HG02588 (cell line): ENCODE measurements around the gene HSD17B13.
"Not testable (repeated sequence)": the region's sequence is repeated elsewhere in the genome, so short reads cannot be mapped to it uniquely, and the experiment has no call there.

ENCODE experiments used
- ATAC-seq: cut with Tn5 transposase; IDR thresholded peaks from one replicate; pipeline ENCODE4 v1.9.1; 2021; ENCODE audit warnings: mild to moderate bottlenecking, moderate library complexity; ENCODE audit not compliant: unreplicated experiment

HSD17B13 gene

DNA sequence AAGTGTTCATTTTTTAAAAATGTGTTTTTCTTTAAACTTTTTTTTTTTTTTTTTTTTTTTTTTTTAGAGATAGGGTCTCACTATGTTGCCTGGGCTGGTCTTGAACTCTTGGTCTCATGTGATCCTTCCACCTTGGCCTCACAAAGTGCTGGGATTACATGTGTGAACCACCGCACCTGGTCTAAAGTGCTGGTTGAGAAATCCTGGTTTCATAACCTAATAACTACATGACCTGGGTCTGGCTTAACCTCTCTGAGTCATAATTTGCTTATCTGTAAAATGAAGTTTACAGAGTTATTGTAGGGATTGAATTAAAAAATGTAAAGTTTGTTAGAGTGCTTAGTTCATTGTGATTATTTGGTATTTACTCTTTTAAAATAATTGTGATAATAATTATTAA, 5.2 kb downstream of the HSD17B13 start:
- no peak for ATAC-seq

DNA sequence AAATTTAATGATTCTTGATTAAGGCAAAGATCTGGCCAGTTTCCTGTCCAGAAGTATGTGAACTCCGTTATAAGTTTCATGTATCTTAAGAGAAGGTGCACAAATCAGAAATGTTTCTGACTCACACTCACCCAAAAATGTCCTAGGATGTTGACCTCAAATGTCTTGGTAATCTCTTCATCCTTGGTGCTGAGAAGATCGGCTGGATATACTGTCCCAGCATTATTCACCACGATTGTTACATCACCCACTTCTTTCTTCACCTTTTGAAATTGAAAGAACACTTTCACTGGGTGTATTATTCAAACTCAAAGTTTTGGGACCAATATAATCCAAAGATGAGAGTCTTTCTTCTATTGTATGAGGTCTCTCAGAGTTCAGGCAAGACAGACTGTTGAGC, 5.7 kb downstream of the HSD17B13 start:
- ATAC-seq = no peak

DNA sequence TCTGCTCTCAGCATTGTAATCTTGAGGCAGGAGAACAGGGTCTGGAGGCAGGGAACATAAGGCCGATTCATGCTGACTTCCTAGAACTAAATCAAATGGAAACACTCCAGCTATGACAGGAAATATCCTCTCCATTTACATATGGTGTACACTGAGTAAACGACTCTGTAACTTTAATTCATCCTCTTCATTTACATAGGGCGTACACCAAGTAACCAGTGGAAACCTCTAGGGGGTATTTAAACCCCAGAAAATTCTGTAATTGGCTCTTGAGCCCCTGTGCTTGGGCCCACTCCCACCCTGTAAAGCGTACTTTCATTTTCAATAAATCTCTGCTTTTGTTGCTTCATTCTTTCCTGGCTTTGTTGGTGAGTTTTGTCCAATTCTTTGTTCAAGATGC, 7.7 kb downstream of the HSD17B13 start:
- ATAC-seq = not testable (repeated sequence)

DNA sequence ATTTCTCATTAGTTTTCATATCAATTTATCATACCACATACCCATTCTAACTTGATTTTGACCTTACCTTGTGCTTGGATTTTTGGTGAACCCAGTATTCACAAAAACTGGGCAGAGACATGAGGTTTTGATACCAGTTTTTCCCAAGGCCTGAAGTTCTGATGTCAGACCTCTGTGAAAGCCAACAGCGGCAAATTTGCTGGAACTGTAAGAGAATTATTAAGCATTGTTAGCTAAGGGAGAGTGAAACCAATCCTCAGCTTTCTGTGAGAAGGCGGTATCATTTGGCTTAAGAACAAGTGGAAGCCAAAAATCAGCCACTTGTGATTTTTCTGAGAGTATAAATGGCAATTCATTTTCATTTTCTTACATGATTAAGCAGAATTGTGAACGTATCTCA, 8.9 kb downstream of the HSD17B13 start:
- ATAC-seq = no peak

GRCh38 chr4:87311684-87312083, 11.0 kb downstream of the HSD17B13 start:
- no peak for ATAC-seq

DNA sequence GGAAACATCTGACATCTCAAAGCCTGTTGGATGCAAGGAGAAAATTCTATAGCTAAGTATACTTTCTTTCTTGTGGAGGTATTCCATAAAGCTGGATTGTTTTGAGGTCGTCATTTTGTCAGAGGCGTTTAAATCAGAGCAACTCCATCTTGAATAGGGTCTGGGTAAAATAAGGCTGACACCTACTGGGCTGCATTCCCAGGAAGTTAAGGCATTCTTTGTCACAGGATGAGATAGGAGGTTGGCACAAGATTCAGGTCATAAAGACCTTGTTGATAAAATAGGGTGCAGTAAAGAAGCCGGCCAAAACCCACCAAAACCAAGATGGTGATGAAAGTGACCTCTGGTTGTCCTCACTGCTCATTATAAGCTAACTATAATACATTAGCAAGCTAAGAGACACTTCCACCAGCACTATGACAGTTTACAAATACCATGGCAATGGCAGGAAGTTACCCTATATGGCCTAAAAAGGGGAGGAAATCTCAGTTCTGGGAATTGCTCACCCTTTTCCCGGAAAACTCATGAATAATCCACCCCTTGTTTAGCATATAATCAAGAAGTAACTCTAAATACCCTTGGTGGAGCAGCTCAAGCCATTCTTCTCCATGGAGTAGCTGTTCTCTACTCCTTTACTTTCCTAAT, 11.9 kb downstream of the HSD17B13 start:
- ATAC-seq = no peak

DNA sequence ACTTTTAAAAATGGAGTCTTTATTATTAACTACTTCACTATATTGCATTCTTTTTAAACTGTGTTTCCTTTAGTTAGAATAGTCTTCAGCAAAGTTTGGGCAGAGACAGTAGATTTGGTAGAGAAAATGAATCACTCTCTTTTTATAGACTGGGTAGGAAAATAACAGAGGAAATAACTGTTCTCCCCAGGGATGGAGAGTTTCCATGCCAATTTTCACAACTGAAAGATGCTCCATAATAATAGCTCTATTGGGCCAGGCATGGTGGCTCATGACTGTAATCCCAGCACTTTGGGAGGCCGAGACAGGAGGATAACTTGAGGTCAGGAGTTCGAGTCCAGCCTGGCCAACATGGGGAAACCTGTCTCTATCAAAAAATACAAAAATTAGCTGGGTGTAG, 13.1 kb downstream of the HSD17B13 start:
- ATAC-seq = no peak

- ATAC-seq = no peak
Measured at GRCh38 chr4:87306056-87306455, 16.6 kb downstream of the HSD17B13 start.

GRCh38 chr4:87305562-87305961, 17.1 kb downstream of the HSD17B13 start:
- ATAC-seq = no peak

- no peak for ATAC-seq
Measured at GRCh38 chr4:87304745-87305432, 17.8 kb downstream of the HSD17B13 start.

GRCh38 chr4:87299898-87300297, 22.8 kb downstream of the HSD17B13 start:
- ATAC-seq = no peak

GRCh38 chr4:87298362-87298761, 24.3 kb downstream of the HSD17B13 start:
- ATAC-seq = no peak

DNA sequence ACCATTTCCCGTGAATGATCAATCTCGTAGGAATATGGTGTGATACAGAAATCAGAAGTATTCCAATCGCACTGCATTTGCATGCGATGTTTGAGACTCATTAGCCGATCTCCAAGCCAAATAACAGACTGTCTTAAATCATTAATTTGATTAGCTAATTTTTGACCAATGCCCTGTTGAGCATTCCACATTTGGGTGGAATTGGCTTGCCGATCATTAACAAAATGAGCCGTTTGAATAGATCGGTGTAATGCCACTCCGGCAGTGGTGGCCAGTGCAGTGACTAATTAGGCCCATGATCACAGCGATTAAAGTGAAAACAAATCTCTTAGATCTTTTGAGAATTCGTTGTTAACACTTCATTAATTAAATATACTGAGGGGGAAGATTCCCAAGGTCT, 27.8 kb downstream of the HSD17B13 start:
- ATAC-seq = not testable (repeated sequence)

GRCh38 chr4:87293889-87294288, 28.8 kb downstream of the HSD17B13 start:
- ATAC-seq = not testable (repeated sequence)

- ATAC-seq = no peak
Measured at GRCh38 chr4:87286970-87287369, 35.7 kb downstream of the HSD17B13 start.

DNA sequence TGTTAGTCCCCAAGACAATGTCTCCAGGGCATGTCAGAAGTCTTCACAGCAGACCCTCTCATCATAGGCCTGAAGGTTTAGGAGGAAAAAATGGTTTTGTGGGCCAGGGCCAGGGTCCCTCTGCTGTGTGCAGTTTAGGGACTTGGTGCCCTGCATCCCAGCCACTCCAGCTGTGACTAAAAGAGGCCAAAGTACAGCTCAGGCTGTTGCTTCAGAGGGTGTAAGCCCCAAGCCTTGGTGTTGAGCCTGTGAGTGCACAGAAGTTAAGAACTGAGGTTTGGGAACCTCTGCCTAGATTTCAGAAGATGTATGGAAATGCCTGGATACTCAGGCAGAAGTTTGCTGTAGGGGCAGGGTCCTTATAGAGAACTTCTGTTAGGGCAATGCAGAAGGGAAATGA, 38.4 kb downstream of the HSD17B13 start:
- not testable (repeated sequence) for ATAC-seq

- ATAC-seq = no peak
Measured at GRCh38 chr4:87283151-87283550, 39.5 kb downstream of the HSD17B13 start.

DNA sequence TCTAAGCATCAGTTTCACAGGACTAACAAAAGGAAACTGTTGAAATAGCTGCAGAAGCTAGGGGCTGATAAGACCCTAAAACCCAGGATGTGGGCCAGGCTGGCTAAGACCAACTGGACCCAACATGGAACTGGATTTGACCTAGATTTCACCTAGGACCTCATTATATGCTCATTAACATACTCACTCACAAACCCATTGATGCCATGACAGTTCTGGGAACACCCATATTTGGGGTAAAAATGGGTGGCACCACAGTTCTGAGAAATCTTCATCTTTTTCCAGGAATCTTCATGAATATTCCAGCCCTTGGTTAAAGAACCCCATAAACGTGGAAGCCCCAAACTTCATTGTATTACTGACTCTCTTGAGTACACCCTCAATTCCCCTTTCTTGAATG, 41.1 kb downstream of the HSD17B13 start:
- ATAC-seq = no peak

DNA sequence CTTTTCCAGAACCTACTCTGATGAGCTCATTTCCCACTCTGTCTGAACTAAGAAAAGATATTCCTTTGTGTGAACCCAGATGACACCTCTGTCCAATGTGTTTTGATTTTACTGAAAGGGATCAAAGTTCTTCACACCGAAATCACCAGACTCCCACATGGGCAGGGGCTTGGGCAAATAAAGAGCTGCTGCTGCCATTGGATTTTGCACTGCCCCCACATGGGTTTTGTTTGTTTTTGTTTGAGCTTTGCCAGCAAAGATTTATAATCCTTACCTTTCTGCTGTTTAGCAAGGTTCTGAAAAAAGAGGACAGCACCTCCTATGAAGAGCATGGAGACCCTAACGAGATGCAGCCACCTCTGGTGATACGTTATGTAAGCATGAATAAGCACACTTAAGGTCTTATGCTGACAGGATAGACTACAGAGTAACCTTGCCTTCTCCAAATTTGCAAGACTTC, 44.3 kb downstream of the HSD17B13 start:
- ATAC-seq = no peak

- no peak for ATAC-seq
Measured at GRCh38 chr4:87275311-87275710, 47.4 kb downstream of the HSD17B13 start.

DNA sequence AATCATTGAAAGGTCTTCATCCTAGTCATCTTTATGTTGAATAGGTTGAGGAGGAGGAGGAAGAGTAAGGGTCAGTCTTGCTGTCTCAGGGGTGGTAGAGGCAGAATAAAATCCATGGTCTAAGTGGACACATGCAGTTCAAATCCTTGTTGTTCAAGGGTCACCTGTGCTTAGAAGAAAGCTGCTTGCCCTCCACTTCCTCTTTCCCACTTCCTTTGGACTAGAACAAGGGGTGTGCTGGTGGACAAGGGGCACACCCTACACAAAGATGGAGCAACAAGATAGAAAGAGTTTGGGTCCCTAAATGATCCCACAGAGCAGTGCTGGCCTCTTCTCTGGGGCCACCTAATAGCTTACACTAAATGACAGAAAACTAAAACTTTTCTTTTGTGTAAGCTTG, 47.9 kb downstream of the HSD17B13 start:
- no peak for ATAC-seq

DNA sequence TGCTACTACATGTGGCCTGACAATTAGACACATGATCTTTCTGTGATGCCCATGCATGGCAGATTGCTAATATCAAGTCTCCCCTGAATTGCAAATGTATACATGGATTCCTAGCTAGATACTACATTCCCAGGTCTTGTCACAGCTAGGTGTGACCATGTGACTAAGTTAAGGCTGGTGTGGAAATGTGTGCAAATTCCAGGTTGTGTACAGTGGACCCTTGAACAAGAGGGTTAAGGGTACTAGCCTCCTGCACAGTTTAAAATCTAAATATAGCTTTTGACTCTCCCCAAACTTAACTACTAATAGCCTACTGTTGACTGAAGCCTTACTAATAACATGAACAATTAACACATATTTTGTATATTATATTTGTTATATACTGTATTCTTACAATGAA, 48.4 kb downstream of the HSD17B13 start:
- ATAC-seq = no peak

GRCh38 chr4:87270825-87271224, 51.9 kb downstream of the HSD17B13 start:
- ATAC-seq = no peak
